ENCODE data around the gene OGFOD1.
A peak's percentile ranks its signal among the peaks of the same experiment; 100 is the strongest.

The OGFOD1 gene

DNA sequence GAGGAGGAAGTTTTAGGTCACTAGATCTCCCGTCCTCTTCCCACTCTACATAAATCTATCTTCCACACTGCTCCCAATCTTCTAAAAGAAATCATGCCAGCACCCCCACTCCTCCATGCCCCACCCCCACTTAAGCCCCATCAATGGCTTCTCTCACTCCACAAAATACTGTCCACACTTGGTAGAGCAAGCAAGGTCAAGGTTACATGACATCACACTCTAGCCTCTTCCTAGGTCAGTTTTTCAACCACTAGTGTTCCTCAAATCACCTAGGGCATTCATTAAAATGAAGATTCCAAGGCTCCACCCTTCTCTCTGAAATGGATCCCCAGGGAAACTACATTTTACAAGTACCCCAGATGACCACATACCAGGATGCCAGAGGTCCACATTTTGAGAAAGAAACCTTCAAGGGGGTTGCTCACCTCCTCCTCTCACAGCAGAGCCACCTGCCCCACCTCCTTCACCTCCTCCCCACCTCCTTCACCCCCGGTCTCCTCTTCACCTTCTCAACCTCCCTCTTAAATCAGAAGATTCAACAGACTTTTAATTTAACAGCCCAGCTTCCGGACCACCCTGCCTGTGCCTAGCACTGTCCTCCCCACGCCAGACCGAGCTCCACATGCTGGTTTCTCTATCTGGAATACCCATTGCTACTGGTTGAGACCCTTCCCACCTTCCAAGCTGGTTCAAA lies 29.2 kb upstream of the OGFOD1 start:
- DNase-seq = no peak
- Mint-ChIP-seq H3K9me3 (no peaks in the 10 kb centered on the region), H3K4me1 (ENCODE audit: low read depth in 2 of 2) (peaks cover 32 to 42% of the 10 kb centered on the region in 2 donors), H3K36me3 (ENCODE audit: insufficient read depth) (peaks cover 10% of the 10 kb centered on the region), H3K27me3 (no peaks in the 10 kb centered on the region), H3K27ac (peak overlapping the region; percentile 67 to 76), H3K4me3 (peak overlapping the region; percentile 30 to 39)
- no peak for ATAC-seq (replicated peaks)

- ATAC-seq (replicated peaks) (no peak), DNase-seq (no peak)
- H3K9me3 Mint-ChIP-seq = no peaks in the 10 kb centered on the region
- peaks cover 32 to 42% of the 10 kb centered on the region in 2 donors for H3K4me1 Mint-ChIP-seq (ENCODE audit: low read depth in 2 of 2)
- peak overlapping the region in 1 of 2 donors; percentile 94 for H3K4me3 Mint-ChIP-seq
- H3K27me3 Mint-ChIP-seq = no peaks in the 10 kb centered on the region
- peaks cover 10% of the 10 kb centered on the region for H3K36me3 Mint-ChIP-seq (ENCODE audit: insufficient read depth)
- H3K27ac Mint-ChIP-seq = peak overlapping the region in 1 of 2 donors; percentile 33
Observed at GRCh38 chr16:56422896-56423441, 28.4 kb upstream of the OGFOD1 start.

DNA sequence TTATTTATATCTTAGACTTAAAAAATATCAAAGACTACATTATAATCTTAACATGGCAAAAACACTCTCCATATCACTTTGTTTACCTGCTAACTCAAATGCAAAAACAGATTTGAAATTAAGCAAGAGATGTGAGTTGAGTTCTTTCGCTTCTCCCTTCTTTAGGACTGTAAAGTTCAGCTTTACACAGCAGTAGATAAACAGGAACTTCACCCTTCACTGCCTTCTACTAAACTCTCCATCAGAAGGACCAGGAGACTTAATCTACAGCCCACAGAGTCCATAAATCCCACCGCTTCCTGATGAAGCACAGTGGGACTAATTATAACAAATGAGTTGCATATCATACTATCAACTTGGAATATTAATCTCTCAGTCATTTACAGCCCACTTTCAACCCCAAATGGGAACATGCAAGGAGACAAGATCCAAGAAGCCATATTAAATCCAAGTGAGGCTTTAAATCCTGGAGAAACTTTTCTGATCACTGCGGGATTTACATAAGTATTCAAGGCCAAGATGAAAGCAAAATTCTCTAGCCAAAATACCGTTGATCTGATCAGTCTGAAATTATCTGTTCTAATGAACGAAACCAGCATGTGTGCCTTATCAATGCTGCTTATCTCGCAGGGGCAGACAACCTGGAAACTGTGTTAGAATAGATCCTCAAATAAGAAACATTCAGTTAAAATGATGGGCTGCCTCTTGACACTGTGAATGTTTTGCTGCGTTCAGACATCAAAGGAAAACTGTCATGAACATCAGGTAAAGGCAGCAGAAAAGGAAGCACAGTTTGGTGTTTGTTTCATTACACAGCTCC lies 27.6 kb upstream of the OGFOD1 start:
- Mint-ChIP-seq H3K27ac (peak overlapping the region; percentile 84 to 94), H3K36me3 (ENCODE audit: insufficient read depth) (peaks cover 10% of the 10 kb centered on the region), H3K4me1 (ENCODE audit: low read depth in 2 of 2) (peaks cover 32 to 42% of the 10 kb centered on the region in 2 donors), H3K9me3 (no peaks in the 10 kb centered on the region), H3K27me3 (no peaks in the 10 kb centered on the region), H3K4me3 (peak overlapping the region; percentile 90 to 94)
- no peak for DNase-seq
- ATAC-seq (replicated peaks) = no peak

DNA sequence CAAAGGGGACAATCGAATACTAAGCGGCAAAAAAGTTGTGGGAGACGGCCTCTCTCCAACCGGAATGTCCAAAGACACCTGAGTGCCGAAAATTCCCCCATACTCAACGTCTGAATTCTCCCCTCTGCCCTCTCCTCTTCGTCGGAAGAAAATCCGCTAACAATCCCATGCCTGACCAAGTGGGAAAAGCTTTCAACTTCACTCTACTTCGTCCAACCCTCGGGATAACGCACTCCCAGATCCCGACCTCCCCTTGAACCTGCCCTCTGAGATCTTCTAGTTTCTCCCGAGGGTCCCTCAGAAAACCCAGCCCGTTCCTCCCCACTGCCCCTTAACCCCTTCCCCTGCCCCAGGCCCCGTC lies 27.0 kb upstream of the OGFOD1 start:
- H3K27me3 Mint-ChIP-seq = no peaks in the 10 kb centered on the region
- peaks cover 10% of the 10 kb centered on the region for H3K36me3 Mint-ChIP-seq (ENCODE audit: insufficient read depth)
- no peak for ATAC-seq (replicated peaks)
- peak overlapping the region; percentile 84 to 94 for H3K27ac Mint-ChIP-seq
- peak overlapping the region; percentile 90 to 94 for H3K4me3 Mint-ChIP-seq
- no peak for DNase-seq
- peaks cover 32 to 42% of the 10 kb centered on the region in 2 donors for H3K4me1 Mint-ChIP-seq (ENCODE audit: low read depth in 2 of 2)
- H3K9me3 Mint-ChIP-seq = no peaks in the 10 kb centered on the region

DNA sequence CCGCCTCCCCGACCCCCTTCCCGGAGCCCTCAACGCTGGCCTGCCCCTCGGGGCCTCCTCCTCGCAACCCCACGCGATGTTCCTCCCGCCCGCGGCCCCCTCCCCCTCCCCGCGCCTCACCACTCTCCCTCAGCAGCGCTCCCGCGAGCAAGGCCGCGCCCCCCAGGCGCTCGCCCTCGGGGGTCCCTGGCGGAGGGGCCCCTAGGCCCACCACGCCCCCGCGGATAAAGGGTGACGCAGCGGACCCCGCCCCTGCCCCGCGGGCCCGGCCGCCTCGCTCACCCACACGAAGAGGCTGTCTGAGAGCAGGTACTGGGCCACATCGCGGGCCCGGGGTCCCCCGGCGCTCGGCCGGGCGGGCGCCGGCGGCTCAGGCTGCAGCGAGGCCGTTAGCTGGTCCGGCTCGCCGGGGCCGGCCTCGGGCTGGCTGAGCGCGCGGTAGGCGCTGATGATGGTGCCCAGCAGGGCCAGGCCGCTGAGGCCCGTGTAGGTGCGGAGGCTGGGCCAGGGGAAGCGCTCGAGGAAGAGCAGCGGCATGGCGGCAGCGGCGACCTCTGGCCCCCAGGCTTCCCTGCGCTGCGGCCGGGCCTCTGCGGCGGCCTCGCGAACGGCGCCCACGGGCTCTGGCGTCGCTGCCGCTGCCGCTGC lies 26.4 kb upstream of the OGFOD1 start:
- peaks cover 10% of the 10 kb centered on the region for H3K36me3 Mint-ChIP-seq (ENCODE audit: insufficient read depth)
- H3K4me1 Mint-ChIP-seq (ENCODE audit: low read depth in 2 of 2) = peaks cover 32 to 42% of the 10 kb centered on the region in 2 donors
- peak overlapping the region; percentile 90 to 94 for H3K4me3 Mint-ChIP-seq
- DNase-seq (peak in 1 of 3 experiments; percentile 27), ATAC-seq (replicated peaks) (peak; percentile 22)
- H3K9me3 Mint-ChIP-seq = no peaks in the 10 kb centered on the region
- H3K27ac Mint-ChIP-seq = peak overlapping the region; percentile 84 to 94
- no peaks in the 10 kb centered on the region for H3K27me3 Mint-ChIP-seq

DNA sequence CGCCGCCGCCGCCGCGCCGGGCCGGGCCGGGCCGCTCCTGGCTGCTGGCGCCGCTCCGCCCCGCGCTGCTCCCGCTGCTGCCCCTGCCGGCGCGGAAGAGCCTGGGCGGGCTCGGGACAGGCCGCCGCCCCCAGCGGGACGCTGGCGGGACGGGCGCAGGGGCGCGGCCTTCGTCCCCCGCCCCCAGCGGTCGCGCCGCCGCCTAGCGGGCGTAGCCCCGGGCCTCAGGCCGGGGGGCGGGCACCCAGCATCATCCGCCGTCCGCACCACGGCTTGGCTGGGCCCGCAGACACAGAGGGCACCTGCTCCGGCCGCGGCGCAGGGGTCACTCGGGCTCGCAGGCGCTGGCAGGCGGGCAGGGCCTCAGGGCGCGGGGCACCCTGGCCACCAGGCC lies 25.9 kb upstream of the OGFOD1 start, which contains the start of gene AMFR:
AMFR (minus strand) TSS at position 107 of the 394 bp plus-strand sequence. CDS start 218 bp downstream, outside the sequence.
- peak; percentile 59 to 73 (median 61) for DNase-seq
- Mint-ChIP-seq H3K27me3 (no peaks in the 10 kb centered on the region), H3K27ac (peak within 1 kb of the TSS; percentile 84 to 94), H3K36me3 (ENCODE audit: insufficient read depth) (peaks cover 12% of the 10 kb centered on the region), H3K9me3 (no peaks in the 10 kb centered on the region), H3K4me3 (peak within 1 kb of the TSS; percentile 90 to 94), H3K4me1 (ENCODE audit: low read depth in 2 of 2) (peaks cover 29 to 37% of the 10 kb centered on the region in 2 donors)
- peak; percentile 92 for ATAC-seq (replicated peaks)

- Mint-ChIP-seq H3K36me3 (ENCODE audit: insufficient read depth) (peaks cover 16% of the 10 kb centered on the region), H3K27me3 (no peaks in the 10 kb centered on the region), H3K9me3 (no peaks in the 10 kb centered on the region), H3K4me1 (ENCODE audit: low read depth in 2 of 2) (peaks cover 24 to 30% of the 10 kb centered on the region in 2 donors), H3K4me3 (peak overlapping the region; percentile 74 to 94), H3K27ac (peak overlapping the region in 1 of 2 donors; percentile 67)
- ATAC-seq (replicated peaks) (no peak), DNase-seq (no peak)
Observed at GRCh38 chr16:56426585-56426984, 24.8 kb upstream of the OGFOD1 start.

DNA sequence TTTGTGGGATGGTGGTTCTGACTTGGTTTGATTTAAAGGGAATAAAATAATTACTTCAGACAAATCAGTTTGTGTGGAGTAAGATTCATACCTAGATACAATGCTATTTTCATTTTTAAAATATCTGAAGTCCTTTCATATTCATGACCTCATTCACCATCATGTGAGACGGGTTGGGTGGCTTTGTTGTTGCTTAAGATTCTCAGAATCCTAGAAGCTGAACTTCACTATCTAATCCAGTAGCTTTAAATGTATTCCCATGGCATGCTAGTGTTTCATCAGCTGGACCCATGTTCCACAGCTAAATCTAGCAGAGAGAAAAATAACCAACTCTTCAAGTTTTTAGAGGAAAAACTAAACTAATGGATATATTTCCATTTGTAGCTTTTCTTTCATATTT lies 23.3 kb upstream of the OGFOD1 start:
- no peak for ATAC-seq (replicated peaks)
- Mint-ChIP-seq H3K36me3 (ENCODE audit: insufficient read depth) (peaks cover 23% of the 10 kb centered on the region), H3K27ac (no peak overlapping the region)

GRCh38 chr16:56436258-56436657 lies 15.1 kb upstream of the OGFOD1 start:
- peak overlapping the region in 1 of 2 donors; percentile 4 for H3K27ac Mint-ChIP-seq
- ATAC-seq (replicated peaks) (no peak), DNase-seq (no peak)
- no peaks in the 10 kb centered on the region for H3K4me1 Mint-ChIP-seq (ENCODE audit: low read depth in 2 of 2)
- H3K36me3 Mint-ChIP-seq (ENCODE audit: insufficient read depth) = peaks cover 51% of the 10 kb centered on the region
- H3K9me3 Mint-ChIP-seq = no peaks in the 10 kb centered on the region
- H3K27me3 Mint-ChIP-seq = no peaks in the 10 kb centered on the region
- H3K4me3 Mint-ChIP-seq = no peak overlapping the region

More for the DNA sequence above, 23.3 kb upstream of the OGFOD1 start:
- Mint-ChIP-seq H3K4me1 (ENCODE audit: low read depth in 2 of 2) (peaks cover 12 to 15% of the 10 kb centered on the region in 2 donors), H3K9me3 (no peaks in the 10 kb centered on the region), H3K4me3 (no peak overlapping the region), H3K27me3 (no peaks in the 10 kb centered on the region)
- no peak for DNase-seq

DNA sequence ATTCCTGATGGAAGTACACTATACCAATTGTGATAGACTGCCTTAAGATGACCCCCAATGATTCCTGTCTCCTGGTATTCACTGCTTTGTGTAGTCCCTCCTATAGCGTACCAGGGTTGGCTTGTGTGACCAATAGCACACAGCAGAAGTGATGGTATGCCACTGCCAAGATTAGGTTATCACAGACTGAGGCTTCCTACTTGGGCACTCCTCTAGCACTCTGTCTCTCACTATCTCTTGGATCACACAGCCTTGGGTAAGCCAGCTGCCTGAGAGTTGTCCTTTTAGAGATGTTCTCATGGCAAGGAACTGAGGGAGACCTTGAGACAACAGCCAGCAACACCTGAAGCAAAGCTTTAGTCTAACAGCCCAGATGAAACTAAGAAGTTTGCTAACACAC lies 13.3 kb upstream of the OGFOD1 start:
- peaks cover 0 to 4% of the 10 kb centered on the region in 2 donors for H3K4me1 Mint-ChIP-seq (ENCODE audit: low read depth in 2 of 2)
- no peaks in the 10 kb centered on the region for H3K27me3 Mint-ChIP-seq
- peaks cover 61% of the 10 kb centered on the region for H3K36me3 Mint-ChIP-seq (ENCODE audit: insufficient read depth)
- DNase-seq = no peak
- peak overlapping the region in 1 of 2 donors; percentile 65 for H3K27ac Mint-ChIP-seq
- H3K4me3 Mint-ChIP-seq = no peak overlapping the region
- no peaks in the 10 kb centered on the region for H3K9me3 Mint-ChIP-seq
- no peak for ATAC-seq (replicated peaks)

- H3K4me1 Mint-ChIP-seq (ENCODE audit: low read depth in 2 of 2) = peaks cover 30 to 46% of the 10 kb centered on the region in 2 donors
- no peaks in the 10 kb centered on the region for H3K9me3 Mint-ChIP-seq
- no peak for ATAC-seq (replicated peaks)
- peaks cover 48% of the 10 kb centered on the region for H3K36me3 Mint-ChIP-seq (ENCODE audit: insufficient read depth)
- H3K27ac Mint-ChIP-seq = no peak overlapping the region
- H3K27me3 Mint-ChIP-seq = no peaks in the 10 kb centered on the region
- H3K4me3 Mint-ChIP-seq = no peak overlapping the region
- DNase-seq = no peak
Observed at GRCh38 chr16:56447286-56447685, 4.1 kb upstream of the OGFOD1 start.

- H3K27ac Mint-ChIP-seq = peak overlapping the region in 1 of 2 donors; percentile 11
- H3K9me3 Mint-ChIP-seq = no peaks in the 10 kb centered on the region
- H3K4me3 Mint-ChIP-seq = no peak overlapping the region
- no peaks in the 10 kb centered on the region for H3K27me3 Mint-ChIP-seq
- peaks cover 41% of the 10 kb centered on the region for H3K36me3 Mint-ChIP-seq (ENCODE audit: insufficient read depth)
- ATAC-seq (replicated peaks) = no peak
- no peak for DNase-seq
- H3K4me1 Mint-ChIP-seq (ENCODE audit: low read depth in 2 of 2) = peaks cover 35 to 52% of the 10 kb centered on the region in 2 donors
Observed at GRCh38 chr16:56448005-56448404, 3.3 kb upstream of the OGFOD1 start.
